Upper lobe of left lung (tissue), 4 donors: ENCODE measurements around the gene TTC7B.
"Not testable (repeated sequence)": the region's sequence is repeated elsewhere in the genome, so short reads cannot be mapped to it uniquely, and the experiment has no call there.

Experiments used
- EP300 ChIP-seq, 4 donors: sonication (generic); formaldehyde crosslinking; IDR thresholded peaks; one replicate each; pipeline ENCODE4 v1.5.1; 2017; ENCODE audit warnings: antibody characterized with exemption in 4 of 4, control low read depth in 2 of 4
- TF ChIP-seq, protein P1 (sequence below), 6 experiments: fragments of 450-650 bp in 4 of 6; fragments of 200-600 bp in 2 of 6; sonication (generic) in 2 of 6; IDR thresholded peaks; one replicate each; pipeline ENCODE4 v1.5.1; 2016 to 2019; ENCODE audit warnings: antibody characterized with exemption in 6 of 6

DNA sequence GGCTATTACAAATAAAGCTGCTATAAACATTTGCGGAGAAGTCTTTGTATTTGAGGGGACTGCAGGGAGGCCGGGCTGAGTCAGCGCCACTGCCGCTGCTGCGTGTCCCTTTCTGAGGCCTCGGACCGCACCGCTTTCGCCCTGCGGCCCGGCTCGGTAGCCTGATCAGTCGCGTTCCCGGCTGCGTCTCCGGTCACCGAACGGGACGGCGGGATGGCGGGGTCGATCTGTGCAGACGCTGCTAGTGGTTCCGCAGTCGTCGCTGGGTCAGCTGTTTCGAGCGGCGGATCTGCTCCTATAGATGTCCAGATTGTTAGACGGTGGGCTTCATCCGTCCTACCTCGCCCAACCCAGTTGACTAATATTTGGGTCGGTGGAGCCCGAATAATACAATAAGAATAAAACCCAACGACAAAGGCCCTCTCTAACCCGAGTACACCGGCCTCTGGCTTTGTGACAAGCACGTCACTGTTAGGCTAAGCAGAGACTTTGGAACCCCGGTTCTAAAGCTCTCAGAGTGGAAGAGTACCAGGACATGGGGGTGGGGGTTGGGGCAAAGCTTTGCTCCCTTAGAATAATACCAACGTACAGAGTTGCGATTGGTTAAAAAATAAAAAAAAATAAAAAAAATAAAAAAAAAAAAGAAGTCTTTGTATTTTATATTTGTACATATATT, 290.7 kb downstream of the TTC7B start:
- TF ChIP-seq, protein P1, sequence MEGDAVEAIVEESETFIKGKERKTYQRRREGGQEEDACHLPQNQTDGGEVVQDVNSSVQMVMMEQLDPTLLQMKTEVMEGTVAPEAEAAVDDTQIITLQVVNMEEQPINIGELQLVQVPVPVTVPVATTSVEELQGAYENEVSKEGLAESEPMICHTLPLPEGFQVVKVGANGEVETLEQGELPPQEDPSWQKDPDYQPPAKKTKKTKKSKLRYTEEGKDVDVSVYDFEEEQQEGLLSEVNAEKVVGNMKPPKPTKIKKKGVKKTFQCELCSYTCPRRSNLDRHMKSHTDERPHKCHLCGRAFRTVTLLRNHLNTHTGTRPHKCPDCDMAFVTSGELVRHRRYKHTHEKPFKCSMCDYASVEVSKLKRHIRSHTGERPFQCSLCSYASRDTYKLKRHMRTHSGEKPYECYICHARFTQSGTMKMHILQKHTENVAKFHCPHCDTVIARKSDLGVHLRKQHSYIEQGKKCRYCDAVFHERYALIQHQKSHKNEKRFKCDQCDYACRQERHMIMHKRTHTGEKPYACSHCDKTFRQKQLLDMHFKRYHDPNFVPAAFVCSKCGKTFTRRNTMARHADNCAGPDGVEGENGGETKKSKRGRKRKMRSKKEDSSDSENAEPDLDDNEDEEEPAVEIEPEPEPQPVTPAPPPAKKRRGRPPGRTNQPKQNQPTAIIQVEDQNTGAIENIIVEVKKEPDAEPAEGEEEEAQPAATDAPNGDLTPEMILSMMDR (IDR thresholded peaks at IDR 0.05): not testable (repeated sequence)
- not testable (repeated sequence) for TF ChIP-seq EP300 (IDR thresholded peaks at IDR 0.05)
